Ureter (tissue), 1 donor: ENCODE data around the gene MVK. TPM values are rescaled to one million over a fixed set of nuclear protein-coding genes. Genes with fewer than 3 reads are reported as not detected.
A peak's percentile ranks its signal among the peaks of the same experiment; 100 is the strongest.

ENCODE experiments used
- DNase-seq: peaks from one replicate; pipeline ENCODE4 v3.0.0-alpha.2; 2020; ENCODE audit warnings: low spot score
- total RNA-seq: library from RNA; stranded (reverse); gene quantifications from one replicate; pipeline ENCODE4 v1.2.4, GENCODE V29; 2023
- donor health status: DM: yes; HTN: yes; CAD: no.

Gene MVK
- 44.0 TPM for total RNA-seq

DNA sequence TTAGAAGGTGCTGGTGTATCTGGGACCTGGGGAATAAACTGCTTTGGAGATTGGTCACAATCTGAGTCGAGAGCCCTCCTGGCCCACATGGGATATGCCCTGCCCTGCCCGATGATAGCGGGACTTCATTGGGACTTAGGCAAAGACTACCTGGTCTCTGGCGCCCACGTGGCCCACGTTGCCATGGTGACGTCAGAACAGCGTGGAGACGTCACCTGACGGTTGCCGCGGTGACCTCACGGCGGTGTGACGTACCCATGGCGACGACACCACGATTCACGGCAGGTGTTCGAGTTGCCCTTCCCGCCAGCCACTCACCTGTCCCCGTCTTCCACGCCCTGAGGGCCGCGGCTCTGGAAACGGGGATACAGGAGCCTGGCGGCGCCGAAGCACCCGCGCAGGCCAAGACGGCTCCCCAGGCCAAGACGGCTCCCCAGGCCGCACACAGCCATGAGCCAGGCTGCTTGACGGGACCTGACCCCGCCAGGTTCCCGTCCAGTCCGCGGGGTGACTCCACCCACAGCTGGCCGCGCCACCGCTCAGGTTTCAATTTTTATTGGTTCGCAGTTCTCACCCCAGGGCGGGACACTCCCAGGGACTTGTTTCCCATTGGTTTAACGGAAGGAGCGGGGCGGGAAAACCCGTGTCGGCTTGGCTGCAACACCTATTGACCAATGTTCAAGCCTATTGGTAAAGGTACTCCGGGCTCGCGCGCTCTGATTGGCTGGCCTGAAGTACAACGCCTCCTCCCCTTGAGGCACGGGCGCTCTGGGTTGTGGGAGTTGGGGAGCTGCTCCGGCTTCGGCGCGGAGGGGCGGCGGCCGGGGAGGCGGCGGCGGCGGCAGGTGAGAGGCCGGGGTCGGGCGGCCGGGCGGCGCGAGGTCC, at the start of gene MVK, which contains the start of gene MMAB:
Gene MVK (plus strand): TSS at position 766 of the 885 bp plus-strand sequence. CDS start 1,029 bp downstream, outside the sequence.
Gene MMAB (minus strand): TSS at position 476 of the 885 bp plus-strand sequence. CDS start 24 bp downstream, at position 452.
- DNase-seq: peak; percentile 100

DNA sequence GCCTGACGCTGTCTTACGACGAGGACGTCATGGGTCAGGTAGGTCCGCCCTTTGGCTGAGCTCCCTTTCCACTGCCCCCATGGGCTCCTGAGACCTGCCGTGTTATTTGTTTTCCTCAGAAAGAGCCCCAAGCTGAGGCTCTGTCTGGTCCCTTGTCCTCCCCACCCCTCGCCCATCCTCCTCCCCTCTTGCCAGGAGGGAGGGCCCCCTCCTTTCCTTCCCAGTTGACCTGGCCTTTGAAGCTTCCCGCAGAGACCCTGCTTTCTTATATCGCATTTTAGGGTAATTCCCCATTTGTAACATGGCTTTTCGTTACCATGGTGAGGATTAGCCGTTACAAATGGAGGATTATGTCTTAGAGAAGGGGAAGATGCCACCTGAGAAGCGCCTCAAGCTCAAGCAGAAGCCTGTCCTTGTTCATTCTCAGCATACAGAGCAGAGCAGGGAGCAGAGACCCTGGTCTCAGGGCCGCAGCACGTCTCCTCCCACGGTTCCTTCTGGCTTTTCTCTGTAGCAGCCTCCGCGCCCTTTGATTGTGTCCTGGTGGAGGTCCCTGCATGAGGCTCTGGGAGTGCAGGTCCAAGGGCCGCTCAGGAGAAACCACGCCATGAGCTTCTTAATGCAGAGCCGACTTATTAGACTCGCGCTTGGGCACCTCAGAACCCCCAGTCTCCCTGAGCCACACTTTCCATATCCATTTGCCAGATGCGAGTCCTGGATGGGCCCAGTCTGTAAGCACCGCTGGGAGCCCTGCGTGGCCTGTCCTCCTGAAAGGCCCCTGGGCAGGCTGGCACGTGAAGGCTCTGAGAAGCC, 48.9 kb upstream of the MVK start:
- DNase-seq: no peak

DNA sequence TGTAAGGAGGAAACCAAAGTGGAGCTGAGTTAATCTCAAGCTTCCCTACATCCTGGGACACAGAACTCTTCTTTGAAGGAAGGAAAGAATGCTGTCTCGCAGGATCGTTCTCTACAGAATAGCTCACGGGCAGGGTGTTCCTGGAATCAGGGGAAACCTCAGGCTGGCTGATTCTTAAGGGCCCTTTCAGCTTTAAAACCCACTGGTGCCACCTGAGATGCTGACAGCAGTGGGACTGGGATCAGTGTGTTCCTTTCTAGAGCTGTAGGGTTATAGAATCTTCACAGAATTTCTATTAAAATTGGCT, 48.4 kb upstream of the MVK start:
- no peak for DNase-seq

DNA sequence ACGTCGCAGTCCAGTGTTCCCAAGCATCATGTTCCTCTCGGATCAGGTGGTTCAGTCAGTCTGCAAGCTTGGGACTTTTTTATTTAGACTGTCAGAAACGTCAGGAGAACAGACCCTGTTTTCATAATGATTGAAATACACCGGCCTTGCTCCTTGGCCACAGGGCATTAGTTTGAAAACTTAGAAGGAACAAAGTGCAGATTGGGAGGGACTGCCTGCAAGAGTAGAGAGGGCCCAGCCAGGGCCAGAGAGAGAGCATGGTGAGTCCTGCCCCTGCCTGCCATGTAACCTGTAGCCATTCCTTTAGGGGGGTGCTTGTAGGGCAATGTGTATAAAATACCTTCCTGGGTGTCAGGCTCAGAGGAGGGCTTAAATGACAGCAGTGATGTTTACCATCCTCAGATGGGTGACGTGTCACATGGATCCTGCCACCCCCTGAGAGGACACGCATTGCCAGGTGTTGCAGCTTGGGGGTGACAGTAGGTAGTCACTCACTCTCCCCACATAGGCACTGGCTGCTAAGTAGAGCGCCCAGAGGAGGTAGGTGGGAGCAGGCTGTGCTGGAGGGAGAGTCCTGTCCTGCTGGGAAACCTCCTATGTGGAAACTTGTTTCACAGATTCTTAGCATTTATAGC, 46.0 kb upstream of the MVK start:
- DNase-seq: no peak

DNA sequence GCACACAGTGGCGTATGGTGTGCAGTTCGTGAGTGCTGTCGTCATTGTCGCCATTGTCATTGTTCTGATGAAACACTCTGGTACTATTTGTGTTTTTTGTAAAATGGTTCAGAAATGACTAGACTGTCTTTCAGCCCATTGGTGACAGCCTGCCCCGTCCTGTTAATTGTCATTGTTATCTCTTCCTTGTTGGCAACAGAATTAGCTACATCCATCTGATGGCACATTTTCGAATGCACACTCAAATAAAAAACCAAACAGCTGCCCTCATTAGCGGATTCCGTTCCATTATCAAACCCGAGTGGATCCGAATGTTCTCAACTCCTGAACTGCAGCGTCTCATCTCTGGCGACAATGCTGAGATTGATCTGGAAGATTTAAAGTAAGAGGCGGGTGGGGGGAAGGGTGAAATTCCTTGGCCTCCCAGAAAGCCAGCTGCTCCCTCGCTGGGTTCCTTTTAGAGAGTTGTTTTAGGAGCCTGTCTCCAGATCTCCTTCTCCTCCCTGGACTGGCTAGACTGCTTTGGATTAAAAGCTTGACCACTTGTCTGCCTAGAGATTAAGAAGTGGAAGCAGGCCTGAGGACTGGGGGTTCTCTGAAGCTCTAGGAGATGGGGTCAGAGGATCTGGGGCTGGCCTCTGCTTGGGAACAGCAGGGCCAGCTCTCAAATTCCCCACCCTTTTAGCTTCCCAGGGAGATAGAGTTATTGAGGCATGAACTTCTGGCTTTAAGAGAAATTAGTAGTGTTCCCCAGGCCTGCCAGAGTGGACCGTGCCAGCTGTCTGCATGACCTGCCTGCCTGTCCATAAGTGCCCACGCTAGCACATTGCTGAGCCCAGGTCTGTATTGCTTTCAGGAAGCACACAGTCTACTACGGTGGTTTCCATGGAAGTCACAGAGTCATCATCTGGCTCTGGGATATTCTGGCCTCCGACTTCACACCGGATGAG, 43.6 kb upstream of the MVK start:
- no peak for DNase-seq

DNA sequence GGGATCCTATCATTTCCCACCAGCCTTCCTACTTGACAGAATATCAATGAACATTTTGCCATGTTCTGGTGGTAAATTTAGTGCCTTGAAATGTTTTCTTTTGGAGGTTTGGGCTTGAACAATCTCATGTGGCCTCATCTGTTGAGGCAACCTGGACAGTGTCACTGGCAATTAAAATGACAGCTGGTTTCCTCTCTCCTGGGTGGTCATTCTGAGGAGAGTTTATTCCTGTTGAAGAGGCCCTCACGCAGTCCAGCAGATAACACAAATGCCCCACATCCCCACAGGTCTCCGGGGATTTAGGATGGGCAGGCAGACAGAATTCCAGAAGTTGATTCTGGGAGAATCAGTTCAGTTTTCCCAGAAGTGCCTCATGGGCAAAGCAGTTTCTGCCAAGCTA, 42.2 kb upstream of the MVK start:
- DNase-seq: no peak

DNA sequence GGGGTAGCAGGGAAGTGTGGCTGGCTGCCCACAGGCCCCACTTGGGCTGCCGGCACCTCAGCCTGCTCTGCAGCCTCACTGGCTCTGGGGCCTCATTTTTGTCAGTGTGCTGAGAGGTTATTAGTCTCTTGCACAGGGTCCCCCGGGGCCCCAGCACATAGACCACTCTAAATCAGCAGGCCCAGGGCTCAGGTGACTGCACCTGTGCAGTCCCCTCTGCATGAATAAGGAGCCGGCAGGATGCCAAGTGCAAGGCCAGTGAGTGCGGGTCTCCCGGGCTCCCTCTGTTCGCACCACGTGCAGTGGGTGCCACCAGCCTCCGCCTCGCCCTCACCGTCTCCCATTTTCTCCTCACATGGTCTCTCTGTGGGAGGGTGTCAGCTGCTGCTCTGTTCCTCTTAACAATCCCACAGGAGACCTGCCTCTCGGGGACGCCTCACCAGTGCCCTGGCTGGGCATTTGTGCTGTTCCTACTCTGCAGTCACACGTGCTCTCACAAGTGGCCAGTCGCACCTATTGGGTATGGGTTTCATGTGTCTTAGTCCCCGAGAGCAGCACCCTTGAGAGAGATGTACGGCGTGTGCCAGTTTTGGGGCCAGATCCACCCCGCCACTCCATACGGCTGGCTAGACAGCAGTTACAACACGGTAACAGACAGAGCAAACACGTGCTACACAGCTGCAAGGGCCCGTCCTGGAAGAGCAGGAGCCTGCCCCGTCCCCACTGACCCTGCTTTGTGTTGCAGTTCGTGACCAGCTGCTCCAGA, 40.7 kb upstream of the MVK start:
- no peak for DNase-seq

DNA sequence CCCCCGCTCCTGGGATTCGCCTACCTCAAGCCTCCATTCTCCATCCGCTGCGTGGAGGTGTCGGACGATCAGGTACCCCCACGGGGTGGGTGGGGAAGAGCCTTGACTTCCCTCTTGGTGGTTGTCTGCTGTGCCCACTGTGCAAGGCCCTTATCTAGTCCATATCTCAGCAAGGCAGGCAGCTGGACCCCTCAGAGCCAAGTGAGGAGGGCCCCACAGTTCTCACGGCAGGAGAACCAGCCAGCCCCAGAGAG, 40.2 kb upstream of the MVK start:
- no peak for DNase-seq

DNA sequence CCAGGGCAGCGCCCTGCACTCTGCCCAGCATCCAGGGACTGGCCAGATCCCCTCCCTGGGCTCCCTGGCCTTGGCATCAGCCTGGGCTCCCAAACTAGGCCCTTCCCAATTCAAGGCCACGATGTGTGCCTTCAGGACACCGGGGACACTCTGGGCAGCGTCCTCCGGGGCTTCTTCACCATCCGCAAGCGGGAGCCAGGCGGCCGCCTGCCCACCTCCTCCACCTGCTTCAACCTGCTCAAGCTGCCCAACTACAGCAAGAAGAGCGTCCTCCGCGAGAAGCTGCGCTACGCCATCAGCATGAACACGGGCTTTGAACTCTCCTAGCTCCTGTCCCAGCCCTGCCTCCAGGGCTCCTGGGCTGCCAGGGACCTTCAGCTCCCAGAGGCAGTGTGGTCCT, 39.1 kb upstream of the MVK start:
- DNase-seq: no peak

DNA sequence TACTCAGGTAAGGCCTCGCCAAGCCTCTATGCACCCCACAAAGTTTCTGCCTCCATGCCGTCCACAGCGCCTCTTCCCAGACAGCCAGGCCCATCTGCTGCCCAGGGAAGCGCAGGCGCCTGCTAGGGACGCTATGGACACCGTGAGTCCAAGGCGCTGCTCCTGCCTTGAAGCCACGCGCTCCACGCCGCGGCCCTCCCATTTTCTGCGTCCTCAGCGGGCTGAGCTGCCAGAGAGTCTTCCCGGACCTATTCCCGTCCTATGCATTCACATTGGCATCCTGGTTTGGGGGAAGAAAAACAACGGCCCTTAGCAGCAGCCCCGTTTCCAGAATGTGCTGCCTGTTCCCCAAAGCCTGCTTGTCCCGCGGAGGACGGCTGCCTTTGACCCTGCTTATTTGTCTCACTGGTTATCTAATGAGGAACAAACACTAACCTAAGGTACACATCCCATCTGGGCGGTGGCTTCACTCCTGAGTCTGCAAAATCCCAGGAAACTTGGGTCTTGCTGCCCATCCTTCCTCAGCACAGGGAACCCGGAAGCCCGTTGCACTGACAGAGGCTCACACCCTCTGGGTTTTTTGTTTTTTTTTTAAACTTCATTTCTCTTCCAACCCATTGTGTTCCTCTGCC, 38.2 kb upstream of the MVK start:
- no peak for DNase-seq

DNA sequence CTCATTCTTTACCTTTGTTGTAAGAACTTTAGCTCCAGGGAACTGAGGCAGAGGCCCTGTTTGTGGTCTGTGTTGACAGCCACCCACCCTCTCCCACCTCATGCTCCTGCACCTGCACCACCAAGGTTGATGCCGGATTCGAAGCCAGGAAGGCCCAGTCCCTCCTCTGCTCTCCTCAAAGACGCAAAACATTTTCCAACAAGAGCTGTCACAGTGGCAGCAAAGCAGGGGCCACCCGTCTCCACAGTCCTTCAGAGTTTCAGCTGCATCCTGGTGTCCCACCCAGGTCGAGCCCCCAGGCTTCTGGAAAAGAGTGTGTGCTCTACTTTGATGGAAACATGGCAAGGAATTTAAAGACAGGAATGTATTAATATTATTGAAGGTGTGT, 37.7 kb upstream of the MVK start:
- no peak for DNase-seq

DNA sequence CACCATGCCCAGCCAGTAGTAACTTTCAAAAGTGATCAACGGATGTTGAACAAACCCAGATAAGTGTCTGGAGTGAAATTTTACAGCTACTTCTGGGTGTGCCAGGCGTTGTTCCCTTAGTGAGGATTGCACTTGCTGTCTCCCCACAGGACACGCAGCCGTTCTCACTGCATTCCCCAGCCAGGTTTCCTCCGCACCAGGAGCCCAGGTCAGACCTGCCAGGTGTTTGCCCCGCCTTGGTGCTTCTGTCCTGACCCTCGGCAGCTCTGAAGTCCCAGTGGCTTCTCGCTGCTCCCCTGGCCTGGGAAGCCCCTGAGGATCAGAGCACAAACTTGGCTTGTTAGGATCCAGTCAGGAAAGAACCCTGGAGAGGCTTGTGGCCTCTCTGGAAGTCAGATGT, 36.5 kb upstream of the MVK start:
- DNase-seq: no peak

DNA sequence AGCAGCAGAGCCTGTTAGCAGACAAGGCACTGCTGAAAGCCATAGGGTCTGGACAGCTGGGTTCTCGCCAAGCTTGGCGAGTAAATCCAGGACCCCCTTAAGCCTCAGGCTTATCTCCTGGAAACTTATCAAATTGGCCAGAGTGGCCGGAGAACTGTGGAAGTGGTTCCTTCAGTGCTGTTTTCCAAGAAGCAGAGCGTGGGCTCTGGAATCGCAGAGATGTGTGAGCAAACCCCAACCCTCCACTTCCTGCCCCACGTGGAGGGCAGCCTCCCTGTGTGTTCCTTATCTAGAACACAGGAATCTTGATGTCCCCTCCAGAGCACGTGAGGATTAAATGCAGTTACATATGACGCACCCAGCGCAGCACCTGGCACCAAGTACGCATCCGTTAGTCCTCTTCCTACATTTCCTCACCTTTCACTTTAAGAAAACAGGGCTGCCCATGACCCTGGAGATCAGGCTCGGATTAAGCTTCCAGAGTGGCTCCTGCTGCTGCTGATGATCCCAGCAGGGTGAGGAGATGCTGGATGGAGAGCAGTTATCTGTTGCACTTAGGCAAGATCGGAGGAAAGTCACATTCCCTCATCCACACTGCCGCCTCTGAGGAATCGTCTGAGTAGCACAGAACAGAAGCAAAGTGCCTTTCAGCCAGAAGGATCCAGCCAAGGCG, 35.3 kb upstream of the MVK start:
- DNase-seq: no peak

DNA sequence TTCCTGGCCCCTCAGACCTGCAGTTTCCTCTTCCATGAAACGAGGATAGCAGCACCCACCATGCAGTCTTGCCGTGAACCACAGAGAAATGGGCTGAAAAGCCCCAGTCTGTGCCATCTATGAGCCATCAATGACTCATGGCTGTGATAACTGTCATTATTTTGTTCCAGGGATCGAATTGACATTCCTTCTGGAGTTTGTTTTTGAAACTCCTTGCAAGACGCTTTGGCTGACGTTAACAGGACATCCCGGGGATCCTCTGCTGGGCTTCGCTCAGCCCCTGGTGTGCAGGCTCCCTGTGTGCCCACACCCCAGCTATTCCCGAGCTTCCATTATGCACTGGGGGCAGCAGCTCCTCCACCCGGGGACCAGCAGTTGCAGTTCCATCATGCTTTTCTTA, 34.1 kb upstream of the MVK start:
- DNase-seq: no peak

DNA sequence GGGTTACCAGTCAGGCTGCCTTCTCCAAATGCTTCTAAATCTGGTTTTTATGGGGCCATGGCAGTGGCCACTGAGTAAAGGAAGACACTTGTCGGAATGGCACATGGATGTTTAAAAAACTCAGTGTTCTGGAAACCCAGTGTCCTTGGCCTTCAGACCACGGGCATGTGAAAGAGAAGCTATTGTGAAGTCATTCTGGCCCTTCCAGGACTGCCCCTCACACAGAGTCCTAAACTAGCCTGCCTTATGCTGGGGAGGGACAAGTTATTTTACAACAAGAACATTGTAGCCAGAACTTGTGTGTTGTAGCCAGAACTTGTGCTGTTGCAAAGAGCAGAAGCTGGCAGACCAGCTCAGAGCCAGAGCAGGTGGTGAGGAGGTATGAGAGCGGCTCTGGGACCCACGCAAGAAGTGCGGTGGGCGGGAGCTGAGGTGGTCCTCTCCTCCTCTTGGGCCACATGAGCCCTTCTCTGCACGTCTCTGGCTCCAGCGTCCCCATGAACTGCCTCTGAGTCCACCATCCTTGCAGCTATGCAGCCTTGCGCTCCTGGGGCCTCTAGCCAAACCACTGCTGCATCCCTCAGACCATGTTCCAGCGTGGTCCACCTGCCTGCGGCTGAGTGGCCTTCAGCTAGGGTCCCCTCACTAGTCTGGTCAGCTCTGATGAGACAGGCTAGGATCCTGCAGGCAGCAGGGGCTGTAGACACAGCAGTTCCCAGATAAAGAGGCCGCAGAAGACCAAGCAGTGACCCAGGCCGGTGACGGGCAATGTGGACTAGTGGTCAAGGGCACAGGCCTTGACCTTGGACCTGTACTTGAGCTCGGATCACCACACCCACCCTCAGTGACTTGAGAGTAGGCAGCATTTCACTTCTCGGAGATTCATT, 32.8 kb upstream of the MVK start:
- no peak for DNase-seq

DNA sequence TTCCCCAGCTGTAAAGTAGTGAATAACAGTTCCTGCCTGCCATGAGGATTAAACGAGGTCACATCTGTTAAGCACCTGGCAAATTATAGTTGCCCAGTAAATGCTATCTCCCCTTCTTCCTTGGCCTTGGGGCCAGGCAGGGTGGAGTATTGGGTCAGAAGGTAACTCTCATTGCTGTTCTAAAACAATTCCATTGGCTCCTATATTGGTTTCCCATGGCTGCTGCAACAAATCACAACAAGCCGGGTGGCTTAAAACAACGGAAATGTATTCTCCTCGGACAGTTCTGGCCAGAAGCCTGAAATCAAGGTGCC, 32.2 kb upstream of the MVK start:
- DNase-seq: no peak

DNA sequence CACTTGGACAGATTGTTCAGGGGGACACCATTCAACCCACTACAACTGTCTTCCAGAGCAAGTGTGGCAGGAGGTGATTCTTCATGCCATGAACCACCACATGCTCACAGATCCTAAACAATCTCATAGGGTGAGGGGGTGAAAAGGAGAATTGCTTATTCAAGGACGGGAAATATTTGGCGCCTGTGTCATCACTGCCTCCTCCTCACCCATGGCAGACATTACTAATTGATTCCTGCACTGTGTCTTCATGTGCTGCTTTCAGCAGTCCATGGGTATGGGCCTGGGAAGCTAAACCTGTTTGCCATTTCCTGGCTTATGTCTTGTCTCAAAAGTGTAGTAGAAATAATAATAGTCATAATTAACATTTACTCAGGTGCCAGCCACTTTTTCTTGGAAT, 31.6 kb upstream of the MVK start:
- DNase-seq: no peak

DNA sequence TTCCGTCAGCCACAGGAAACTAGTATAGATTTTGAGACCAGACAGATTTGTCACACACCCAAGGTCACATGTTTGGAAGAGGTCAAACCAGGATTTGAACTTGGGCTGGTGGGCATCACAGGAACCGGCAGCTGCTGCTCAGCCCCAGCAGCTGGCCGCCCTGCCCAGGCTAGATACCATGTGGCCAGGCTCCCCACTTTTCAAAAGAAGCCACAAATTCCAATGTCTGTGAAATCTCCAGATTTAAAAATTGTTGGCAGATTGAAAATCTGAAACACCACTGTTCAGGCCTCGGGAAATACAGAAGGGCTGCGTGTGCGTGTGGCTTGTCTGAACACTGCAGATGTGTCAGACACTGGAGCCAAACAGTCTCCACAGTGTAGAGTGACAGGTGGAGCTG, 30.7 kb upstream of the MVK start:
- DNase-seq: no peak

DNA sequence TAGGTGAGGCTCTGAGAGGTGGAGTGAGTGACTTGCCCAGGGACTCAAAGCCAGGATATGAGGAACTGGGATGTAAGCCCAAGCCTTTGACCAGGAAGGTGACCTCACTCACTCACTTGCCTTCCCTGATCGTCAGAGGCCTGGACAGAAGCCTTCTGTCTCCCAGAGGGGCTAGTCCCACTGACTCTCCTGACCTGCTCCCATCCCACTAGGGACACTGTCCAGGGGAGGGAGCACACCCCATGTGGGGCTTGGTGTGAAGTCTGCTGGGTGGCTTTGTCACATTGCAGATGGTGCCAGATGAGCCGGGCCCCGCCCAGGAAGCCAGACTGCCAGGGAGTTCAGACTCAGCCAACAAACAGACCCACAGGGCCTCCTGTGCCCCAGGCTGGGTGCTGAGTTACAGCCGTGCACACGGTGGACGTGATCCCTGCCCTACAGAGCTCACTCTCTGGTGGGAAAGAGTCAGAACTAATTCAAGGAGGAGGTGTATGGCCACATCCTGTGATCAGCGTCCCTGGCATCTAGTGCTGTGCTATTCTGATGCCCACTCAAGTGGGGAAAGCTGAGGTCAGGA, 28.6 kb upstream of the MVK start:
- no peak for DNase-seq
